A673 (cell line): Measurements from ENCODE around the gene GPR26. TPM values are rescaled to one million over a fixed set of nuclear protein-coding genes. Genes with fewer than 3 reads are reported as not detected.

Source experiments
- BruUV-seq: library from RNA; stranded (reverse); fragments of 400-500 nt; replicated peaks from 2 replicates; lab custom pipeline; 2021; lab: Mats Ljungman, UMichigan
- CTCF ChIA-PET: fragments of 300-600 bp; sonication (Branson Sonifier 250); formaldehyde crosslinking; loops from one replicate; lab custom pipeline; 2022; ENCODE audit warnings: antibody characterized with exemption; lab: Charles Lee
- POLR2A ChIA-PET: fragments of 300-600 bp; sonication (Branson Sonifier 250); formaldehyde crosslinking; loops from one replicate; lab custom pipeline; 2022; ENCODE audit warnings: antibody characterized with exemption; ENCODE audit not compliant: low non-redundant PET; lab: Charles Lee
- DNase-seq: peaks from one replicate; pipeline ENCODE4 v3.0.0-alpha.2; 2015; ENCODE audit warnings: low spot score
- H3K27ac ChIP-seq: fragments of 200-600 bp; sonication (generic); 2 replicates; pipeline ENCODE4 v1.5.1; 2016; ENCODE audit warnings: mixed run types, low read depth, mild to moderate bottlenecking, mixed read lengths, antibody characterized with exemption, low read length; ENCODE audit not compliant: poor library complexity, severe bottlenecking
- H3K27me3 ChIP-seq: fragments of 200-600 bp; sonication (generic); replicated peaks from 2 replicates; pipeline ENCODE4 v1.6.1; 2017; ENCODE audit warnings: mixed run types, low read depth, mild to moderate bottlenecking, mixed read lengths, antibody characterized with exemption, low read length; ENCODE audit not compliant: insufficient read depth, poor library complexity
- H3K36me3 ChIP-seq: fragments of 200-600 bp; sonication (generic); 2 replicates; pipeline ENCODE4 v1.6.1; 2016; ENCODE audit warnings: mixed run types, mild to moderate bottlenecking, mixed read lengths, antibody characterized with exemption, low read length; ENCODE audit not compliant: insufficient read depth, poor library complexity, severe bottlenecking
- H3K4me1 ChIP-seq: fragments of 200-600 bp; sonication (generic); 2 replicates; pipeline ENCODE4 v1.6.1; 2017; ENCODE audit warnings: mixed run types, mild to moderate bottlenecking, mixed read lengths, antibody characterized with exemption, low read length; ENCODE audit not compliant: insufficient read depth, poor library complexity, severe bottlenecking
- H3K4me3 ChIP-seq: fragments of 200-600 bp; sonication (generic); 2 replicates; pipeline ENCODE4 v1.5.1; 2016; ENCODE audit warnings: low read depth, mixed run types, mild to moderate bottlenecking, mixed read lengths, low read length; ENCODE audit not compliant: poor library complexity, severe bottlenecking
- H3K9me3 ChIP-seq: fragments of 200-600 bp; sonication (generic); 2 replicates; pipeline ENCODE4 v1.6.1; 2016; ENCODE audit warnings: mixed run types, low read depth, mild to moderate bottlenecking, mixed read lengths, antibody characterized with exemption, low read length; ENCODE audit not compliant: poor library complexity, severe bottlenecking
- CTCF ChIP-seq: fragments of 300-800, 200-600 bp; sonication (generic); conservative IDR thresholded peaks from 2 replicates; pipeline ENCODE4 v1.5.1; 2017; ENCODE audit warnings: low read depth, mild to moderate bottlenecking, antibody characterized with exemption, low read length, moderate library complexity, mixed read lengths
- EZH2 ChIP-seq: fragments of 200-600 bp; sonication (generic); IDR thresholded peaks from 2 replicates; pipeline ENCODE4 v1.6.1; 2017; ENCODE audit warnings: borderline replicate concordance, low read depth, mild to moderate bottlenecking, mixed read lengths, antibody characterized with exemption, low read length; ENCODE audit not compliant: poor library complexity, severe bottlenecking
- intact Hi-C: fragments of 100-400 bp; cut with micrococcal nuclease; formaldehyde crosslinking; loops from one replicate; pipeline ENCODE4 v1.10.0; 2022; ENCODE audit not compliant: unreplicated experiment
- total RNA-seq: library from RNA; stranded (reverse); gene quantifications from 2 replicates; pipeline ENCODE4 v1.2.3, GENCODE V29; 2021

Gene GPR26
- total RNA-seq, 1 experiment from 2014 or later = not detected

- CTCF ChIA-PET = no interaction called here
- H3K36me3 ChIP-seq = no peaks in the 10 kb centered on the region
- no peak for TF ChIP-seq EZH2
- no peak for TF ChIP-seq CTCF
- intact Hi-C loops = no loop called here
- H3K27me3 ChIP-seq = peaks cover 33% of the 10 kb centered on the region
- no peaks in the 10 kb centered on the region for H3K4me1 ChIP-seq
- H3K9me3 ChIP-seq = no peaks in the 10 kb centered on the region
- no peak overlapping the region for H3K4me3 ChIP-seq
- BruUV-seq = no TSS peak
- no peak for DNase-seq
- POLR2A ChIA-PET = no interaction called here
- H3K27ac ChIP-seq = no peak overlapping the region
Measured at GRCh38 chr10:123706236-123706635, 40.1 kb downstream of the GPR26 start.

GRCh38 chr10:123715546-123715945 lies 49.4 kb downstream of the GPR26 start:
- no peak overlapping the region for H3K27ac ChIP-seq
- no peaks in the 10 kb centered on the region for H3K36me3 ChIP-seq
- no peaks in the 10 kb centered on the region for H3K9me3 ChIP-seq
- H3K4me1 ChIP-seq = no peaks in the 10 kb centered on the region
- no peak overlapping the region for H3K4me3 ChIP-seq
- no TSS peak for BruUV-seq
- TF ChIP-seq EZH2 (no peak), CTCF (no peak)
- intact Hi-C loops = no loop called here
- ChIA-PET POLR2A (no interaction called here), CTCF (no interaction called here)
- H3K27me3 ChIP-seq = peaks cover 6% of the 10 kb centered on the region
- DNase-seq = no peak

GRCh38 chr10:123717336-123717735 lies 51.2 kb downstream of the GPR26 start:
- no peak for DNase-seq
- no TSS peak for BruUV-seq
- no peaks in the 10 kb centered on the region for H3K9me3 ChIP-seq
- H3K36me3 ChIP-seq = no peaks in the 10 kb centered on the region
- H3K27ac ChIP-seq = no peak overlapping the region
- H3K4me1 ChIP-seq = no peaks in the 10 kb centered on the region
- peaks cover 15% of the 10 kb centered on the region for H3K27me3 ChIP-seq
- CTCF ChIA-PET = no interaction called here
- POLR2A ChIA-PET = no interaction called here
- intact Hi-C loops = no loop called here
- TF ChIP-seq CTCF = no peak
- TF ChIP-seq EZH2 = no peak
- H3K4me3 ChIP-seq = no peak overlapping the region
